ENCODE measurements around the gene ATP6V1C2. TPM values are rescaled to one million over a fixed set of nuclear protein-coding genes. Genes with fewer than 3 reads are reported as not detected.

The ATP6V1C2 gene
- total RNA-seq, 3 donors from 2014 or later (not counting 1 experiment from before 2014, with no cell fraction given) = 0.92 TPM; not detected in 2

DNA sequence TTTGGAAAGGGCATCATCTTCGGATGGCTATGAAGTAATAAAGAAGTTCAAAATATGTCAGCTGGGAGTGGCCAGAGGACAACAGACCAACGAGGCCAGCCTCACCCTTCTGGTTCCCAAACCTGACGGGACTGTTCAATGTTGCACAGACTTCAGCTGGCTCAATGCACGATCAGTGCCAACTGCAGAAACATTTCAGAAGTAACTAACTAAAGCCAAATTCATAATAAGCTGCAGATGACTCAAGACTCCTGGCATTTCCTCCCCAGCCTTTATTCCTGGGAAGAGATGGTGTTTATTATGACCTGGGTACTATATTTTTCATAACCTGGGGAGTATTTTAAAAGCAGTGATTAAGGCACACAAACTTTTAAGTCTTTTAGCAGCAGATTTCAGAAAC, 3.8 kb upstream of the ATP6V1C2 start:
- Mint-ChIP-seq H3K4me1 (no peaks in the 10 kb centered on the region), H3K27ac (no peak overlapping the region), H3K4me3 (no peak overlapping the region), H3K9me3 (no peaks in the 10 kb centered on the region), H3K27me3 (ENCODE audit: low read depth in 2 of 2) (peaks cover 44 to 62% of the 10 kb centered on the region in 2 donors), H3K36me3 (no peaks in the 10 kb centered on the region)
- Histone ChIP-seq H3K36me3 (ENCODE audit: control insufficient read depth, insufficient read depth, low read length) (no peaks in the 10 kb centered on the region), H3K9me3 (ENCODE audit: control insufficient read depth, insufficient read depth, low read length) (no peaks in the 10 kb centered on the region), H3K4me1 (ENCODE audit: control insufficient read depth, insufficient read depth, low read length) (peaks cover 6% of the 10 kb centered on the region), H3K27ac (ENCODE audit: low read length) (no peak overlapping the region), H3K4me3 (ENCODE audit: low read length) (no peak overlapping the region), H3K27me3 (ENCODE audit: control insufficient read depth, insufficient read depth, low read length) (peaks cover 8% of the 10 kb centered on the region)
- intact Hi-C loops (cut with micrococcal nuclease) = no loop called here
- TF ChIP-seq, protein P1, sequence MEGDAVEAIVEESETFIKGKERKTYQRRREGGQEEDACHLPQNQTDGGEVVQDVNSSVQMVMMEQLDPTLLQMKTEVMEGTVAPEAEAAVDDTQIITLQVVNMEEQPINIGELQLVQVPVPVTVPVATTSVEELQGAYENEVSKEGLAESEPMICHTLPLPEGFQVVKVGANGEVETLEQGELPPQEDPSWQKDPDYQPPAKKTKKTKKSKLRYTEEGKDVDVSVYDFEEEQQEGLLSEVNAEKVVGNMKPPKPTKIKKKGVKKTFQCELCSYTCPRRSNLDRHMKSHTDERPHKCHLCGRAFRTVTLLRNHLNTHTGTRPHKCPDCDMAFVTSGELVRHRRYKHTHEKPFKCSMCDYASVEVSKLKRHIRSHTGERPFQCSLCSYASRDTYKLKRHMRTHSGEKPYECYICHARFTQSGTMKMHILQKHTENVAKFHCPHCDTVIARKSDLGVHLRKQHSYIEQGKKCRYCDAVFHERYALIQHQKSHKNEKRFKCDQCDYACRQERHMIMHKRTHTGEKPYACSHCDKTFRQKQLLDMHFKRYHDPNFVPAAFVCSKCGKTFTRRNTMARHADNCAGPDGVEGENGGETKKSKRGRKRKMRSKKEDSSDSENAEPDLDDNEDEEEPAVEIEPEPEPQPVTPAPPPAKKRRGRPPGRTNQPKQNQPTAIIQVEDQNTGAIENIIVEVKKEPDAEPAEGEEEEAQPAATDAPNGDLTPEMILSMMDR (IDR thresholded peaks at IDR 0.05) = no peak
- WGBS (ENCODE audit: insufficient coverage) = 80% methylated on average over 4 of the region's 4 CpGs
- ATAC-seq = no peak
- DNase-seq = no peak

DNA sequence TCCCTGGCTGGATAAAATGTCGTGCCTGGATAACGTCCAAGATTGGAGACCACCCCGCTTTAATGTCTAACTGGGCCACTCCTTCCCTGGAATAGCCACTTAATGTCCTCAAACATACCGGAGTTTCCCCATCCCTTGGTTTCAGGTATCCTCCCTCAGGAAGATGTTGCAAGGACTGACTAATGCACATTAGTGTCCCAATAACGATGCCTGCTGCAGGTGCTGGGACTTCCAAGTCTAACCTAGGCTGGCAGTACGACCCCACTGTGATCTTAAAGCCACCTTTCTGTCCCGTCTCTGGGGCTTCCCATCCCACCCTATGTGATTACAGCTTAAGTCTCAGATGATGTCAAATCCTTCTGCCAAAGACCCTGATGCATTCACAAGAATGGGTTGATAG, 1.1 kb upstream of the ATP6V1C2 start:
- ATAC-seq (no peak), DNase-seq (no peak)
- no peaks in the 10 kb centered on the region for H3K4me1 Mint-ChIP-seq
- Histone ChIP-seq H3K27ac (ENCODE audit: low read length) (no peak overlapping the region), H3K4me3 (ENCODE audit: low read length) (no peak overlapping the region), H3K27me3 (ENCODE audit: control insufficient read depth, insufficient read depth, low read length) (peaks cover 8% of the 10 kb centered on the region), H3K4me1 (ENCODE audit: control insufficient read depth, insufficient read depth, low read length) (peaks cover 6% of the 10 kb centered on the region), H3K36me3 (ENCODE audit: control insufficient read depth, insufficient read depth, low read length) (no peaks in the 10 kb centered on the region), H3K9me3 (ENCODE audit: control insufficient read depth, insufficient read depth, low read length) (no peaks in the 10 kb centered on the region)
- intact Hi-C loops (cut with micrococcal nuclease) = no loop called here
- no peak overlapping the region for H3K4me3 Mint-ChIP-seq
- 83% methylated on average over 7 of the region's 7 CpGs for WGBS (ENCODE audit: insufficient coverage)
- H3K27me3 Mint-ChIP-seq (ENCODE audit: low read depth in 2 of 2) = peaks cover 49 to 61% of the 10 kb centered on the region in 2 donors
- TF ChIP-seq, protein P1 (IDR thresholded peaks at IDR 0.05) = no peak
- H3K27ac Mint-ChIP-seq = no peak overlapping the region
- H3K9me3 Mint-ChIP-seq = no peaks in the 10 kb centered on the region
- no peaks in the 10 kb centered on the region for H3K36me3 Mint-ChIP-seq

DNA sequence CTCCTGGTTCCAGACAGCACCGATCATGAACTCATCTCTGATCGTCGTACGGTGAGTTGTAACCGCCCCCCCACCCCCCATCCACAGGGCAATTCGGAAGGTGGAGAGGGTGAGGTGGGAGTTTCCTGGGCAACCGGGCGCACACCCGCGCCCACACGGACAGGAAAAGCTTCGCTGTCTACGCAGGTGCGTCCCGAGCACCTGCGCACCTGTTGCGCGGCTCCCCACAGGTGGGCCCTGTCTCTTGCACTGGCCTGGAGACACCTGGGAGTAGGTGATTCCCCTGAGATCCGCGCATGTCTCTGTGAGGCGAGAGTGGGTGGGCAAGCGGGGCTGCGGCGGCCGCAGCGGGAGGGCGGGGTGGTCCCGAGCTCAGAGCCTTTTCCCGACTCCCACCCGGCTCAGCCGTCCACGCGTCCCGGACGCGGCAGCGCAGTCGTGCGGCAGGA, 459 bp upstream of the ATP6V1C2 start:
- ATAC-seq (no peak), DNase-seq (no peak)
- WGBS (ENCODE audit: insufficient coverage) = 4% methylated on average over 35 of the region's 39 CpGs
- intact Hi-C loops (cut with micrococcal nuclease) = no loop called here
- Mint-ChIP-seq H3K36me3 (no peaks in the 10 kb centered on the region), H3K4me3 (no peak overlapping the region), H3K27me3 (ENCODE audit: low read depth in 2 of 2) (peaks cover 45 to 57% of the 10 kb centered on the region in 2 donors), H3K27ac (no peak overlapping the region), H3K9me3 (no peaks in the 10 kb centered on the region), H3K4me1 (no peaks in the 10 kb centered on the region)
- Histone ChIP-seq H3K27me3 (ENCODE audit: control insufficient read depth, insufficient read depth, low read length) (peaks cover 8% of the 10 kb centered on the region), H3K9me3 (ENCODE audit: control insufficient read depth, insufficient read depth, low read length) (no peaks in the 10 kb centered on the region), H3K27ac (ENCODE audit: low read length) (no peak overlapping the region), H3K4me1 (ENCODE audit: control insufficient read depth, insufficient read depth, low read length) (peaks cover 6% of the 10 kb centered on the region), H3K36me3 (ENCODE audit: control insufficient read depth, insufficient read depth, low read length) (no peaks in the 10 kb centered on the region), H3K4me3 (ENCODE audit: low read length) (no peak overlapping the region)
- TF ChIP-seq, protein P1 (IDR thresholded peaks at IDR 0.05) = no peak

DNA sequence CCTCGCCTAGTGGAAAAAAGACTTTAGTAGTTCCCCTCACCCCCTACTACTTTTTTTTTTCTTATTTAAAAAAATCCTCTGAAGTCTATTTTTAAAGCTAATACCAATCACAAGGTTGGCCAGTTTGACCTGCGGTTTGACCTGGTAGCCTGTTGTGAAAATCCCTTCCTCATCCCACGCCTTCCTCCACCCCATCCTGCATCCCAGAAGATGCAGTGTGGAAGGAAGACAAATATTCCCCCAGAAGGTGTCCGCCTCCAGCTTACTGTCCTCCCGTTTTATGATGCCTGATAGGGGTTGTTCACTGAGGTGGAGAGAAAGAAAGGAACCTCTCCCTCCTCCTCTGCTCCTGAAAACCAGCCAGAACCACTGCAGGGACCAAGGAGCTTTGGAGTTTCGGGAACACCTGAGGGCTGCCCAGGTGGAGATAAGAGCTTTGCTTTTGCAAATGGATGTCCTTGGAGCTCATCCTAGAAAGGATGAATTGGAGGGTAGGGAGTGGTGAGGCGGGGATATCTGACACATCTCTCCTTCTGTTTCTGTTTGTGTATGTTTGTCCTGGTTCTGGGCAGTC, 909 bp downstream of the ATP6V1C2 start:
- peaks cover 6% of the 10 kb centered on the region for H3K27me3 ChIP-seq (ENCODE audit: control insufficient read depth, insufficient read depth, low read length)
- intact Hi-C loops (cut with micrococcal nuclease) = no loop called here
- ATAC-seq (no peak), DNase-seq (no peak)
- peaks cover 41 to 49% of the 10 kb centered on the region in 2 donors for H3K27me3 Mint-ChIP-seq (ENCODE audit: low read depth in 2 of 2)
- no peak overlapping the region for H3K27ac ChIP-seq (ENCODE audit: low read length)
- H3K4me1 Mint-ChIP-seq = no peaks in the 10 kb centered on the region
- no peaks in the 10 kb centered on the region for H3K36me3 Mint-ChIP-seq
- no peak overlapping the region for H3K4me3 ChIP-seq (ENCODE audit: low read length)
- no peak overlapping the region for H3K27ac Mint-ChIP-seq
- H3K9me3 Mint-ChIP-seq = no peaks in the 10 kb centered on the region
- TF ChIP-seq, protein P1 (IDR thresholded peaks at IDR 0.05) = no peak
- no peaks in the 10 kb centered on the region for H3K9me3 ChIP-seq (ENCODE audit: control insufficient read depth, insufficient read depth, low read length)
- 40% methylated on average over 4 of the region's 7 CpGs for WGBS (ENCODE audit: insufficient coverage)
- H3K36me3 ChIP-seq (ENCODE audit: control insufficient read depth, insufficient read depth, low read length) = no peaks in the 10 kb centered on the region
- no peak overlapping the region for H3K4me3 Mint-ChIP-seq
- peaks cover 6% of the 10 kb centered on the region for H3K4me1 ChIP-seq (ENCODE audit: control insufficient read depth, insufficient read depth, low read length)

All from natural killer cell (primary cell).